HG03196 (cell line): ENCODE data around the gene OLA1.
"Not testable (repeated sequence)": the region's sequence is repeated elsewhere in the genome, so short reads cannot be mapped to it uniquely, and the experiment has no call there.

Source experiments
- ATAC-seq: cut with Tn5 transposase; IDR thresholded peaks from one replicate; pipeline ENCODE4 v1.9.1; 2021; ENCODE audit not compliant: unreplicated experiment

OLA1 gene

GRCh38 chr2:174248187-174248997, at the start of gene OLA1:
OLA1 (minus strand) TSS chr2:174248532; CDS start chr2:174246815, 1,717 bp downstream.
- ATAC-seq = peak; percentile 96

- ATAC-seq = no peak
Observed at GRCh38 chr2:174292908-174293307, 44.6 kb upstream of the OLA1 start.

DNA sequence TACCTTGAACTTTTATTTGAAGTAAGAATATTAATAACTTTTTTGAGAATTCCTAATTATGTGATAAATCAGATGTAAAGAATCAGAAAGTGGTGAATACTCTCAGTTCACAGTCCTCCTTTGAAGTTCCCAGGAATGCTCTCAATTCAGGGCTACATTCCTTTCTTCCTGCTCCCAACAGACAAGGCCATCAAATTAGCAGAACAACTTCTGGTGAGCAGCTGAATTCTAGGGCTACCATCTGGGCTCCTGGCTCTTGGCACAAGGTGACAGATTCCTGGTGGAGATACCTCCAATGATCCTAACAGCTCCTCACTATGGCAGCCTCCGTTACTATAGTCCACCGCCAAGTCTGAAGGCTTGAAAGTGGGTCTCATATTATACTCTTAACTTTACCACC, 37.8 kb upstream of the OLA1 start:
- no peak for ATAC-seq

DNA sequence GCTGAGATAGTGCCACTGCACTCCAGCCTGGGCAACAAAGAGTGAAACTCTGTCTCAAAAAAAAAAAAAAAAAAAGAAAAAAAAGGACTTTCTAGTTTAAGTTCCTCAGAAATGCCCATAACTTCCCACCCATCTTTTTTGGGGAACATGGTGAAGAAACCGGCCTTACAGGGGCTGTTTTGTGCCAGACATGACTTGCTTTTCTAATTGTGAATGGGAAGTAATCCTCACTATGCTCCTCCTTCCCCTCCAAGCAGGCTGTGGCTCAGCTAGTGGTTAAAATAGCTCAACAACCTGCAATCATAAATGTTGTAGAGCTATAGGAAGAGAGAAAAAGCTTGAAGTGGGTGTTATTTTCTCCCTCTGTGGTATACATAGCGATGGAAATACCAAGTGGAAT, 34.1 kb upstream of the OLA1 start:
- ATAC-seq = no peak

GRCh38 chr2:174281736-174282135, 33.4 kb upstream of the OLA1 start:
- ATAC-seq = no peak

DNA sequence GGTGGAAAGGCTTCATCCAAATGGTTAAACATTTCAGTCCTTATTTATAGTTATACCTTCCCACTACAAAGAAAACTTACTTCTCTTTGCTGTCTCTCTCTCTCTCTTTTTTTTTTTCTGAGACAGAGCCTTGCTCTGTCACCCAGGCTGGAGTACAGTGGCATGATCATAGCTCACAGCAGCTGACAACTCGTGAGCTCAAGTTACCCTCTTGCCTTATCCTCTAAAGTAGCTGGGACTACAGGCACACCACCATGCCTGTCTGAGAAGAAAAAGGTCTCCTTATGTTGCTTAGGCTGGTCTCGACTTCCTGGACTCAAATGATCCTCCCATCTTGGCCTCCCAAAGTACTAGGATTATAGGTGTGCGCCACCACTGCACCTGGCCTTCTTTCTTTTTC, 32.3 kb upstream of the OLA1 start:
- ATAC-seq = no peak

DNA sequence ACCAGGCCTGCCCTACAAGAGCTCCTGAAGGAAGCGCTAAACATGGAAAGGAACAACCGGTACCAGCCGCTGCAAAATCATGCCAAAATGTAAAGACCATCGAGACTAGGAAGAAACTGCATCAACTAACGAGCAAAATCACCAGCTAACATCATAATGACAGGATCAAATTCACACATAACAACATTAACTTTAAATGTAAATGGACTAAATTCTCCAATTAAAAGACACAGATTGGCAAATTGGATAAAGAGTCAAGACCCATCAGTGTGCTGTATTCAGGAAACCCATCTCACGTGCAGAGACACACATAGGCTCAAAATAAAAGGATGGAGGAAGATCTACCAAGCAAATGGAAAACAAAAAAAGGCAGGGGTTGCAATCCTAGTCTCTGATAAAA, 21.9 kb upstream of the OLA1 start:
- ATAC-seq = not testable (repeated sequence)

DNA sequence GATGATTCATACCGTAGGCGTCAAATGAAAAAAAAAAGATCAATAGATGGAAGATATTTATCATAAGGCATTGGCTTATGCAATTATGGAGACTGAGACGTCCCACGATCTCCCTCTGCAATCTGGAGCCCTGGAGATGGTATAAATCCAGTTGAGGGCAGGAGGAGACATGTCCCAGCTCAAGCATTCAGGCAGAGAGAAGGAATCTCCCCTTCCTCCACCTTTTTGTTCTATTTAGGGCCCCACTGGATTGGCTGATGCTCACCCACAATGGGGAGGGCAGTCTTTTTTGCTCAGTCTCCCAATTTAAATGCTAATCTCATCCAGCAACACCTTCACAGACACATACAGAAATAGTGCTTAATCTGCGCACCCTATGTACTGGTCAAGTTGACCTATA, 18.0 kb upstream of the OLA1 start:
- no peak for ATAC-seq

DNA sequence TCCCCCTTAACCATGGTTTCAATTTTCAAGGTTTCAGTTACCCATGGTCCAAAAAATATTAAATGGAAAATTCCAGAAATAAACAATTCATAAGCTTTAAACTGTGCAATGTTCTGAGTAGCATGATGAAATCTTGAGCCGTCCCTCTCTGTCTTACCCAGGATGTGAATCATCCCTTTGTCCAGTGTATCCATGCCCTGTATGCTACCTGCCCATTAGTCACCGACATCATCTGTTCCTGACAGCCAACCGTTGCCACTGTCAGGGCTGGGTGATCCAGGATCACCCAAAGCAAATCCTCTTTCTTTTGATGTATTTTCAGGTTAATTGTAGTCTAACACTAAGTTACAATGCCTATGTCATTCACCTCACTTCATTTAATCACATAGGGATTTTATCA, 15.7 kb upstream of the OLA1 start:
- no peak for ATAC-seq

DNA sequence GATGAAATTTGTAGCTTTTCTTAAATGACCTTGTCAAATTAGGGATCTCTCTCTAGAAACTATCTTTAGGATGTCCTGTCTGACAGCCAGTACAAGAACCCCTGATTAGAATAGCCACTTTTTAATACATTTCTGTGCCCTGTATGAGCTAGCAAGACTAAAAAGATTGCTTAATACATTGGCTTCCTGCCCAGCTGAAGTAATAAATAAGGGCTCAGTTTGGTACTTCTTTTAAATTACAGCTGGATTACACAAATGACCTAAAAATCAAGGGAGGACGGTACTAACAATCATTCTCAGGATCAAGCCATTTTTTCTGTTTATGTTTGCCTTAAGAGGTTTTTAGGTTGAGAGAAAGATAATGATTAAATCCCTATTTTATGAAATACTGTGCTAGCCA, 11.6 kb upstream of the OLA1 start:
- no peak for ATAC-seq

DNA sequence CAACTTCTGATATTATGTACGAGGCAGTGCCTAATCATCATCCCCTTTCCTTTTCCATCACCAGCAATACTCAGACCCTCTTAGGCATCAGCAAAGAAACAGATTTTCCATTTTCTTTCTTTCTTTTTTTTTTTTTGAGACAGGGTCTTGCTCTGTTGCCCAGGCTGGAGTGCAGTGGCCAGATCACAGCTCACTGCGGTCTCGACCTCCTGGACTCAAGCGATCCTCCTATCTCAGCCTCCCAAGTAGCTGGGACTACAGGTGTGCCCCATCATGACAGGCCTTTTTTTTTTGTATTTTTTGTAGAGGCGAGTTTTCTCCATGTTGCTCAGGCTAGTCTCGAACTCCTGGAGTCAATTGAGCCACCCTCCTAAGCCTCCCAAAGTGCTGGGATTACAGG, 5.9 kb upstream of the OLA1 start:
- no peak for ATAC-seq

- ATAC-seq = no peak
Observed at GRCh38 chr2:174248998-174249592, 763 bp upstream of the OLA1 start.

GRCh38 chr2:174247474-174248186, 702 bp downstream of the OLA1 start:
- peak; percentile 10 for ATAC-seq

DNA sequence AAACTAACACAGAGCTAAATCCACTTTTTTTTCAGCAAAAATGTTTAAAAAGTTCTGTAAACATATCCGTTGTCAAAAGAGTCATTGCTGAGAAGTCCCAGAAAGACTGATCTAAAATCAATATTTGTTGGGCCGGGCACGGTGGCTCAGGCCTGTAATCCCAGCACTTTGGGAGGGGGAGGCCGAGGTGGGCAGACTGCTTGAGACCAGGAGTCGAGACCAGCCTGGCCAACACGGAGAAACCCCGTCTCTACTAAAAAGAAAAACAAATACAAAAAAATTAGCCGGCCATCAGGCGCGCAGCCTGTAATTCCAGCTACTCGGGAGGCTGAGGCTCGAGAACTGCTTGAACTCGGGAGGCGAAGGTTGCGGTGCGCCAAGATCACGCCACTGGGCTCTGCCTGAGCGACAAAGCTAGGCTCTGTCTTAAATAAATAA, 1.4 kb downstream of the OLA1 start:
- no peak for ATAC-seq

GRCh38 chr2:174245628-174246027, 2.7 kb downstream of the OLA1 start:
- not testable (repeated sequence) for ATAC-seq

GRCh38 chr2:174245065-174245464, 3.3 kb downstream of the OLA1 start:
- ATAC-seq = no peak

DNA sequence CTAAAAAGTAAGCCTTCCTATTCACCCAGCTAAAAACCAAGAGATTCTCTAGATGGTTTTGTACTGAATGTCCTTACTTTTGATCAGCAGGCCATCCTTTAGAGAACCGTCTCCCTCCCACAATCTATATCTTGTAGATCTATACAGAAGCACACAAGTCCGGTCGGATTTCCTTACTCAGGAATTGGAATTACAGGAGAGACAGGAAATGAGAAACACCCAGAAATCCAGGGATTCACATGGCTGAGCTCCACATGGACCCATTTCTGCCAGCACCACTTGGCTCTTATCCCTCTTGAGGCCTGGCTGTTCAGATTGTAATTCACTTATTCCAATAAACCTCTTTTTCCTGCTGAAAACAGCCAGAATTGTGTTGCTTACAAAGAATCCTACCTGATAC, 4.5 kb downstream of the OLA1 start:
- ATAC-seq = no peak

DNA sequence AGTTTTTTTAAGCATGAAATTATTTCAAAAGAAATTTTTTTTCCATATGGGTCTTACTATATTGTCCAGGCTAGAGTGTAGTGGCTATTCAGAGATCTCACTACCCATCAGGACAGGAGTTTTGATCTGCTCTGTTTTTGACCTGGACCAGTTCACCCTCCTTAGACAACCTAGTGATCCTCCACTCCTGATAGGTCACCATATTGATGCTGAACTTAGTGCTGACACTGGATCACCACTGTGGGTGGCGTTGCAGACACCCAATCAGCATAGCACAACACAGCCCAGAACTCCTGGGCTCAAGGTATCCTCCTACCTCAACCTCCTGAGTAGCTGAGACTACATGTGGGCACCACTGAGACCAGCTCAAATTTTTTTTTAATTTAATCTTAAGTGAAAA, 8.2 kb downstream of the OLA1 start:
- ATAC-seq = no peak

DNA sequence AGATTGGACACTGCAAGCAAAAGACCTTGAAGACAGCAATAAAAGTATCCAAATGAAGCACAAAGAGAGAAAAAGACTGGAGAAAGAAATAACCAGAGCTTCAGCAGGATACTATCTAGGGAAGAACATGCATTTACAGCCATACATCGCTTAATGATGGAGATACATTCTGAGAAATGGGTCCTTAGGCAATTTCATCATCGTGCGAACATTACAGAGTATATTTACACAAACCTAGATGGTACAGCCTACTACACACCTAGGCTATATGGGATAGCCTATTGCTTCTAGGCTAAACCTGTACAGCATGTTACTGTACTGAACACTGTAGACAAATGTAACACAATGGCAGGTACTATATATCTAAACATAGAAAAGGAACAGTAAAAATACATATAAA, 11.9 kb downstream of the OLA1 start:
- no peak for ATAC-seq

- ATAC-seq = no peak
Observed at GRCh38 chr2:174235680-174236079, 12.7 kb downstream of the OLA1 start.

- ATAC-seq = no peak
Observed at GRCh38 chr2:174233771-174234275, 14.5 kb downstream of the OLA1 start.

DNA sequence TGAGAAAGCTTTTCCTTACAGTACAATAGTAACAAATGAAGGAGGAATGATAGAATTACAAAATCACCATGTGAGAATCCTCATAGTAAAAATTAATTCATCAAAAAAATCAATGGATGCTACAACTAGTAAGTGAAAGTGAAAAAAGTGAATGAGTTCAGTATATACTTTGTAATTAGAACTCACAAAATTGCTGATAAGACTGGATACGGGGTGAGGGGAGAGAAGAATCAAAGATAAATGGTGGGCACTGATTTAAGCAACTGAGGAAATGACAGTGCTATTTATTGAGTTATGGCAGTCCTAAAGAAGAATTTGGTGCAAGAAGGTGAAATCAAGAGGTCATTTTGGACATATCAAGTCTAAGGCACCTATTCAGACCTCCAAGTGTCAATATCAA, 20.6 kb downstream of the OLA1 start:
- no peak for ATAC-seq
